Fibroblast of mammary gland (primary cell): Measurements from ENCODE around the gene RIMS4.

Experiments
- DNase-seq: peaks from one replicate; pipeline ENCODE4 v3.0.0-alpha.2; 2010; ENCODE audit warnings: low read depth
- H3K4me3 ChIP-seq: 2 replicates; pipeline ENCODE4 v1.5.1; 2011; ENCODE audit warnings: low read depth, mild to moderate bottlenecking, low read length, moderate library complexity; ENCODE audit not compliant: control insufficient read depth
- TF ChIP-seq, protein P1 (sequence below): conservative IDR thresholded peaks from 2 replicates; pipeline ENCODE4 v1.5.1; 2011; ENCODE audit warnings: low read depth, low read length, inconsistent platforms; ENCODE audit not compliant: control insufficient read depth, insufficient read depth

RIMS4 gene

GRCh38 chr20:44807051-44807683 is 3.2 kb downstream of the RIMS4 start:
- TF ChIP-seq, protein P1, sequence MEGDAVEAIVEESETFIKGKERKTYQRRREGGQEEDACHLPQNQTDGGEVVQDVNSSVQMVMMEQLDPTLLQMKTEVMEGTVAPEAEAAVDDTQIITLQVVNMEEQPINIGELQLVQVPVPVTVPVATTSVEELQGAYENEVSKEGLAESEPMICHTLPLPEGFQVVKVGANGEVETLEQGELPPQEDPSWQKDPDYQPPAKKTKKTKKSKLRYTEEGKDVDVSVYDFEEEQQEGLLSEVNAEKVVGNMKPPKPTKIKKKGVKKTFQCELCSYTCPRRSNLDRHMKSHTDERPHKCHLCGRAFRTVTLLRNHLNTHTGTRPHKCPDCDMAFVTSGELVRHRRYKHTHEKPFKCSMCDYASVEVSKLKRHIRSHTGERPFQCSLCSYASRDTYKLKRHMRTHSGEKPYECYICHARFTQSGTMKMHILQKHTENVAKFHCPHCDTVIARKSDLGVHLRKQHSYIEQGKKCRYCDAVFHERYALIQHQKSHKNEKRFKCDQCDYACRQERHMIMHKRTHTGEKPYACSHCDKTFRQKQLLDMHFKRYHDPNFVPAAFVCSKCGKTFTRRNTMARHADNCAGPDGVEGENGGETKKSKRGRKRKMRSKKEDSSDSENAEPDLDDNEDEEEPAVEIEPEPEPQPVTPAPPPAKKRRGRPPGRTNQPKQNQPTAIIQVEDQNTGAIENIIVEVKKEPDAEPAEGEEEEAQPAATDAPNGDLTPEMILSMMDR, result no peak
- DNase-seq, result no peak
- H3K4me3 ChIP-seq, result no peak overlapping the region

DNA sequence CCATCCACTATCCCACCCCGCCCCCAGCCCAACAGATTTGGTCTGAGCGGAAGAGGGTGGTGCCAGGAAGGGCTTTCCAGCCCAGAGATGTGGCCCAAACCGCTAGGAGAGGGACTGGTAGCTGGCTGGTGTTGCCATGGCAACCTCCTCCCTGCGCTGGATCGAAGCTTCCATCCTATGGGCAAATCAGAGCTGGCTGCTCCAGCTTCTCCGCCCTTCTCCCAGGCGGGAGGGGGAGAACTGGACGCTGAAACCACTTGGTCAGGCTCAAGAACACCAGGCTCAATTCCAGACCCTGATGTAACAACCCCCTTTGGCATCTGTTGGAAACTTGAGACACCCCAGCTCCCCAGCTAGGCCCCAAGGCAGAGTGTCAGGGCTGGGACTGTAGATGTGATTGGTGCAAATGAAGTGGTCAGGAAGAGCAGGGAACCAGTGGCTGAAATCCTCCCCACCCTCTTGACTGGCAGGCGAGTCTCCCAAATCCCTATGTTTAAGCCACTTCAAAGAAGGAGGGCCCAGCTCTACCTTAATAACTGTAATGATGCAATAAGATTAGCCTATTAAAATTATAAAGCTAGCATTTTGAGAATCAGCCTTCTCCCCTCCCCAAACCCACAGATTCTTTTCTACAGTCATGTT is 4.2 kb downstream of the RIMS4 start:
- no peak overlapping the region for H3K4me3 ChIP-seq
- peak; percentile 71 for DNase-seq

GRCh38 chr20:44805335-44805978 is 4.9 kb downstream of the RIMS4 start:
- no peak for DNase-seq
- TF ChIP-seq, protein P1, result no peak
- no peak overlapping the region for H3K4me3 ChIP-seq

More for the DNA sequence above, 4.2 kb downstream of the RIMS4 start:
- TF ChIP-seq, protein P1, result no peak

DNA sequence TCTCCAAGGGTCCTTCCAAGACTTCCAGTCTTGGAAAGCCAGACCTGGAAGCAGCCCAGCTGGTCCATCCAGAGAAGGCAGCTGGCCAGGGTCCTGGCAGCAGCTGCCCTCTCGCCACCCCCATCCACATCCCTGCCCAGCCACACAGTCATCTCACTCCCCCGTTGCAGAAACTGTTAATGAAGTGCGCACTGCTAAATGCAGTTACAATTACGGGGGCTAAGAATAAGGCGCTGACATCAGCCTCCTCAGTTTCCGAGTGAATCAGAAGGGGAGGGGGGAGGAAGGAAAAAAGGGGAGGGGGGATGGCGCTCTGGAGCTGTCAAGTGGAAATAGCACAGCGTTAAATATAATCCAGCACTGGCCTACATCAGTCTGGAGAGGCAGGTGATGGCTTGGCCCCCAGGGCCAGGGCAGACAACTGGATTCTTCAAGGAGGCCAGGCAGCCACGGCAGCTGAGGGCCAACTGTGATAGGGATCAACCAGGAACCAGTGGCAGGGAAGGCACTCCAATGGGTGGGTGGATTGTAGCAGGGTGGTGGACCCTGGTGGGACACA is 6.9 kb downstream of the RIMS4 start:
- no peak overlapping the region for H3K4me3 ChIP-seq
- DNase-seq, result no peak
- TF ChIP-seq, protein P1, result no peak

- no peak overlapping the region for H3K4me3 ChIP-seq
- TF ChIP-seq, protein P1, result no peak
- no peak for DNase-seq
These were observed 7.6 kb downstream of the RIMS4 start for GRCh38 chr20:44802702-44803101.

GRCh38 chr20:44800391-44801046 is 9.8 kb downstream of the RIMS4 start:
- DNase-seq, result no peak
- H3K4me3 ChIP-seq, result no peak overlapping the region
- TF ChIP-seq, protein P1, result peak; percentile 20
